ENCODE data around the gene TRUB2. TPM values are rescaled to one million over a fixed set of nuclear protein-coding genes. Genes with fewer than 3 reads are reported as not detected.
A peak's percentile ranks its signal among the peaks of the same experiment; 100 is the strongest.

The TRUB2 gene
- total and polyA plus RNA-seq, 2 of the 8 experiments (the other 6 are each of a cell fraction or from before 2014, with no cell fraction given): 20.7 to 37.8 TPM

DNA sequence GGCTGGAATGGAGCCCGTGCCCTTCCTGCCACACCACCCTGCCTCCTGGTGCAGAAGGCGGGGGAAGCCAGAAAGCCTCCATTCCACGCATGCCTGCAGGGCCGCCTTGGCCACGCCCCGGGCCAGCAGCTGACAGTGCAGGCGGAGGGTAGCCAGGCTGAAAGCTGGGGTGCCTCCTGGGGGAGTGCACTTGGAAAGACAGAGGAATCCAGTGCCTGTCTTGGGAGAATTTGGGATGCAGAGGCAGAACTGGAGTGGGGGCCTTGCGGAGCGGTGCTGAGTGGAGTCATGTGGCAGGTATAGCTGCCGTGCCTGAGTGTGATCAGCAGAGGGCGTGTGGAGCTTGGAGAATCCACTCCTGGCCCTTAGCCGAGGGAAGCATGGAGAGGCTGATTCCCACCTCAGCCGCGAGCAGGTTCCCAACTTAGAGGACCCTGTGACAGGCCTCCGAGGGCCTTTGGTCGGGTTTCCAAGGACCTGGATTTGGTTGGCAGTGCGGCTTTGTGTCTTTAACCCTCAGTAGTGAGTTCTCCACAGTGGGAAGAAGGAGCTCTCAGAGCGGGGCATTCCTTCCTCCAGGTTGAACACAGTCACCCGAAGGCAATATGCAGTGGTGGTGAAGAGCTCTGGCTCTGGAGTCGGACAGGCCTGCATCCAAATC, 39.9 kb upstream of the TRUB2 start (continued):
- TF ChIP-seq, protein P1, sequence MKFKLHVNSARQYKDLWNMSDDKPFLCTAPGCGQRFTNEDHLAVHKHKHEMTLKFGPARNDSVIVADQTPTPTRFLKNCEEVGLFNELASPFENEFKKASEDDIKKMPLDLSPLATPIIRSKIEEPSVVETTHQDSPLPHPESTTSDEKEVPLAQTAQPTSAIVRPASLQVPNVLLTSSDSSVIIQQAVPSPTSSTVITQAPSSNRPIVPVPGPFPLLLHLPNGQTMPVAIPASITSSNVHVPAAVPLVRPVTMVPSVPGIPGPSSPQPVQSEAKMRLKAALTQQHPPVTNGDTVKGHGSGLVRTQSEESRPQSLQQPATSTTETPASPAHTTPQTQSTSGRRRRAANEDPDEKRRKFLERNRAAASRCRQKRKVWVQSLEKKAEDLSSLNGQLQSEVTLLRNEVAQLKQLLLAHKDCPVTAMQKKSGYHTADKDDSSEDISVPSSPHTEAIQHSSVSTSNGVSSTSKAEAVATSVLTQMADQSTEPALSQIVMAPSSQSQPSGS (IDR thresholded peaks at IDR 0.05; ENCODE audit: low read length): 0 out of 2 replicates have a peak, but pooled peaks have one; percentile 48
- TF ChIP-seq CBX5 (IDR thresholded peaks at IDR 0.05; ENCODE audit: low read depth, low read length) (no peak), USF2 (IDR thresholded peaks at IDR 0.05; ENCODE audit: low read length) (peak; percentile 23; the same call in 1 of the 2 replicates), POLR2AphosphoS5 (IDR thresholded peaks at IDR 0.05; ENCODE audit: low read depth, low read length) (no peak), EGR1 (IDR thresholded peaks at IDR 0.05; ENCODE audit: borderline replicate concordance, low read depth, low read length) (no peak), CREB1 (IDR thresholded peaks at IDR 0.05) (0 out of 2 replicates have a peak, but pooled peaks have one; percentile 27), SIN3A (conservative IDR thresholded peaks at IDR 0.05 in 1 of 2, IDR thresholded peaks at IDR 0.05 in 1 of 2; ENCODE audit: low read depth in 1 of 2, low read length in 2 of 2) (peak in 1 of 2 experiments; percentile 54; a peak in 2 of 4 replicates), CHD2 (IDR thresholded peaks at IDR 0.05; ENCODE audit: low read length) (no peak; the same call in 1 of the 2 replicates), SAP30 (IDR thresholded peaks at IDR 0.05; ENCODE audit: insufficient read depth, insufficient replicate concordance, low read length) (no peak), BCL11A (IDR thresholded peaks at IDR 0.05; ENCODE audit: low read depth in 2 of 2, low read length in 2 of 2) (no peak), SP2 (IDR thresholded peaks at IDR 0.05; ENCODE audit: low read length) (no peak), RAD21 (IDR thresholded peaks at IDR 0.05 in 1 of 2, conservative IDR thresholded peaks at IDR 0.05 in 1 of 2; ENCODE audit: low read depth in 2 of 2, low read length in 2 of 2) (peak; percentile 96 to 98), CEBPB (IDR thresholded peaks at IDR 0.05; ENCODE audit: low read depth, low read length) (no peak), POU5F1 (IDR thresholded peaks at IDR 0.05; ENCODE audit: low read depth, low read length) (no peak), TCF12 (IDR thresholded peaks at IDR 0.05; ENCODE audit: low read depth, low read length) (no peak), RFX5 (IDR thresholded peaks at IDR 0.05; ENCODE audit: borderline replicate concordance, low read depth, low read length) (no peak), SP1 (IDR thresholded peaks at IDR 0.05; ENCODE audit: low read depth, low read length) (no peak), TAF1 (IDR thresholded peaks at IDR 0.05; ENCODE audit: low read depth, low read length) (no peak), BRCA1 (IDR thresholded peaks at IDR 0.05; ENCODE audit: low read depth, low read length) (no peak), GTF2F1 (IDR thresholded peaks at IDR 0.05; ENCODE audit: borderline replicate concordance, low read depth, low read length) (no peak), POLR2A (IDR thresholded peaks at IDR 0.05; ENCODE audit: control extremely low read depth in 1 of 2, low read depth in 2 of 2, low read length in 2 of 2) (no peak)
- TF ChIP-seq, protein P2, sequence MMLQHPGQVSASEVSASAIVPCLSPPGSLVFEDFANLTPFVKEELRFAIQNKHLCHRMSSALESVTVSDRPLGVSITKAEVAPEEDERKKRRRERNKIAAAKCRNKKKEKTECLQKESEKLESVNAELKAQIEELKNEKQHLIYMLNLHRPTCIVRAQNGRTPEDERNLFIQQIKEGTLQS (IDR thresholded peaks at IDR 0.05; ENCODE audit: insufficient read depth, low read depth, low read length): no peak
